ENCODE data around the gene AXDND1. TPM values are rescaled to one million over a fixed set of nuclear protein-coding genes. Genes with fewer than 3 reads are reported as not detected.

The AXDND1 gene
- polyA plus RNA-seq, 1 donor from 2014 or later, result 1.1 TPM

GRCh38 chr1:179548666-179549367 lies 183.0 kb downstream of the AXDND1 start:
- no peak for TF ChIP-seq TAF1 (IDR thresholded peaks at IDR 0.05; ENCODE audit: low read depth)
- TF ChIP-seq, protein P1, sequence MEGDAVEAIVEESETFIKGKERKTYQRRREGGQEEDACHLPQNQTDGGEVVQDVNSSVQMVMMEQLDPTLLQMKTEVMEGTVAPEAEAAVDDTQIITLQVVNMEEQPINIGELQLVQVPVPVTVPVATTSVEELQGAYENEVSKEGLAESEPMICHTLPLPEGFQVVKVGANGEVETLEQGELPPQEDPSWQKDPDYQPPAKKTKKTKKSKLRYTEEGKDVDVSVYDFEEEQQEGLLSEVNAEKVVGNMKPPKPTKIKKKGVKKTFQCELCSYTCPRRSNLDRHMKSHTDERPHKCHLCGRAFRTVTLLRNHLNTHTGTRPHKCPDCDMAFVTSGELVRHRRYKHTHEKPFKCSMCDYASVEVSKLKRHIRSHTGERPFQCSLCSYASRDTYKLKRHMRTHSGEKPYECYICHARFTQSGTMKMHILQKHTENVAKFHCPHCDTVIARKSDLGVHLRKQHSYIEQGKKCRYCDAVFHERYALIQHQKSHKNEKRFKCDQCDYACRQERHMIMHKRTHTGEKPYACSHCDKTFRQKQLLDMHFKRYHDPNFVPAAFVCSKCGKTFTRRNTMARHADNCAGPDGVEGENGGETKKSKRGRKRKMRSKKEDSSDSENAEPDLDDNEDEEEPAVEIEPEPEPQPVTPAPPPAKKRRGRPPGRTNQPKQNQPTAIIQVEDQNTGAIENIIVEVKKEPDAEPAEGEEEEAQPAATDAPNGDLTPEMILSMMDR (IDR thresholded peaks at IDR 0.05; ENCODE audit: poor library complexity, severe bottlenecking), result no peak
- H3K9me2 ChIP-seq (ENCODE audit: insufficient read depth, low read length), result no peaks in the 10 kb centered on the region
- no peaks in the 10 kb centered on the region for H3K9me3 ChIP-seq (ENCODE audit: low read length)
- no peak overlapping the region for H3K4me2 ChIP-seq (ENCODE audit: low read length)
- no peaks in the 10 kb centered on the region for H3F3A ChIP-seq (ENCODE audit: insufficient read depth, low read length, poor library complexity, severe bottlenecking)
- no peaks in the 10 kb centered on the region for H3K36me3 ChIP-seq (ENCODE audit: insufficient read depth, low read length)
- H3K4me3 ChIP-seq (ENCODE audit: low read length), result no peak overlapping the region
- H3K9ac ChIP-seq (ENCODE audit: low read length), result no peak overlapping the region
- H3K79me2 ChIP-seq (replicated peaks; ENCODE audit: insufficient read depth, low read length), result no peaks in the 10 kb centered on the region
- H4K20me1 ChIP-seq (ENCODE audit: insufficient read depth), result no peaks in the 10 kb centered on the region
- no peak overlapping the region for H2AFZ ChIP-seq (ENCODE audit: low read depth, low read length)
- no peak overlapping the region for H3K27ac ChIP-seq (ENCODE audit: low read length)
- no peaks in the 10 kb centered on the region for H3K27me3 ChIP-seq (ENCODE audit: insufficient read depth, low read depth, low read length)

- no peak overlapping the region for H3K27ac ChIP-seq (ENCODE audit: low read length)
Measured at GRCh38 chr1:179549368-179549700, 183.6 kb downstream of the AXDND1 start.

More at GRCh38 chr1:179549368-179549700, 183.6 kb downstream of the AXDND1 start:
- no peak overlapping the region for H3K4me2 ChIP-seq (ENCODE audit: low read length)
- H3K9ac ChIP-seq (ENCODE audit: low read length), result no peak overlapping the region
- H3K9me2 ChIP-seq (ENCODE audit: insufficient read depth, low read length), result no peaks in the 10 kb centered on the region
- no peaks in the 10 kb centered on the region for H3K36me3 ChIP-seq (ENCODE audit: insufficient read depth, low read length)
- no peaks in the 10 kb centered on the region for H3K9me3 ChIP-seq (ENCODE audit: low read length)
- TF ChIP-seq POLR2AphosphoS5 (IDR thresholded peaks at IDR 0.05), result no peak
- TF ChIP-seq, protein P2, sequence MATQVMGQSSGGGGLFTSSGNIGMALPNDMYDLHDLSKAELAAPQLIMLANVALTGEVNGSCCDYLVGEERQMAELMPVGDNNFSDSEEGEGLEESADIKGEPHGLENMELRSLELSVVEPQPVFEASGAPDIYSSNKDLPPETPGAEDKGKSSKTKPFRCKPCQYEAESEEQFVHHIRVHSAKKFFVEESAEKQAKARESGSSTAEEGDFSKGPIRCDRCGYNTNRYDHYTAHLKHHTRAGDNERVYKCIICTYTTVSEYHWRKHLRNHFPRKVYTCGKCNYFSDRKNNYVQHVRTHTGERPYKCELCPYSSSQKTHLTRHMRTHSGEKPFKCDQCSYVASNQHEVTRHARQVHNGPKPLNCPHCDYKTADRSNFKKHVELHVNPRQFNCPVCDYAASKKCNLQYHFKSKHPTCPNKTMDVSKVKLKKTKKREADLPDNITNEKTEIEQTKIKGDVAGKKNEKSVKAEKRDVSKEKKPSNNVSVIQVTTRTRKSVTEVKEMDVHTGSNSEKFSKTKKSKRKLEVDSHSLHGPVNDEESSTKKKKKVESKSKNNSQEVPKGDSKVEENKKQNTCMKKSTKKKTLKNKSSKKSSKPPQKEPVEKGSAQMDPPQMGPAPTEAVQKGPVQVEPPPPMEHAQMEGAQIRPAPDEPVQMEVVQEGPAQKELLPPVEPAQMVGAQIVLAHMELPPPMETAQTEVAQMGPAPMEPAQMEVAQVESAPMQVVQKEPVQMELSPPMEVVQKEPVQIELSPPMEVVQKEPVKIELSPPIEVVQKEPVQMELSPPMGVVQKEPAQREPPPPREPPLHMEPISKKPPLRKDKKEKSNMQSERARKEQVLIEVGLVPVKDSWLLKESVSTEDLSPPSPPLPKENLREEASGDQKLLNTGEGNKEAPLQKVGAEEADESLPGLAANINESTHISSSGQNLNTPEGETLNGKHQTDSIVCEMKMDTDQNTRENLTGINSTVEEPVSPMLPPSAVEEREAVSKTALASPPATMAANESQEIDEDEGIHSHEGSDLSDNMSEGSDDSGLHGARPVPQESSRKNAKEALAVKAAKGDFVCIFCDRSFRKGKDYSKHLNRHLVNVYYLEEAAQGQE (IDR thresholded peaks at IDR 0.05; ENCODE audit: borderline replicate concordance), result no peak
- no peak for TF ChIP-seq SMC3 (conservative IDR thresholded peaks at IDR 0.05; ENCODE audit: poor library complexity)
- TF ChIP-seq EZH2 (IDR thresholded peaks at IDR 0.05; ENCODE audit: borderline replicate concordance, insufficient read depth, low read length, poor library complexity, severe bottlenecking), result no peak
- no peak for TF ChIP-seq MXI1 (conservative IDR thresholded peaks at IDR 0.05; ENCODE audit: poor library complexity, severe bottlenecking)
- TF ChIP-seq TAF1 (IDR thresholded peaks at IDR 0.05; ENCODE audit: low read depth), result no peak
- TF ChIP-seq EP300 (conservative IDR thresholded peaks at IDR 0.05; ENCODE audit: poor library complexity, severe bottlenecking), result no peak
- TF ChIP-seq, protein P1 (IDR thresholded peaks at IDR 0.05; ENCODE audit: poor library complexity, severe bottlenecking), result no peak
- TF ChIP-seq RAD21 (conservative IDR thresholded peaks at IDR 0.05), result no peak
- no peaks in the 10 kb centered on the region for H3K79me2 ChIP-seq (replicated peaks; ENCODE audit: insufficient read depth, low read length)
- no peak overlapping the region for H2AFZ ChIP-seq (ENCODE audit: low read depth, low read length)
- no peak overlapping the region for H3K4me3 ChIP-seq (ENCODE audit: low read length)
- no peaks in the 10 kb centered on the region for H3K27me3 ChIP-seq (ENCODE audit: insufficient read depth, low read depth, low read length)
- H3F3A ChIP-seq (ENCODE audit: insufficient read depth, low read length, poor library complexity, severe bottlenecking), result no peaks in the 10 kb centered on the region
- no peaks in the 10 kb centered on the region for H4K20me1 ChIP-seq (ENCODE audit: insufficient read depth)

Measured in neural cell (in vitro differentiated cells).